Stimulated activated CD4-positive, alpha-beta T cell treated with anti-CD3 and anti-CD28 coated beads, Interleukin-15, amount 100 ng/mL, for 24 hours (primary cell): ENCODE results near the gene LPXN.
A peak's percentile ranks its signal among the peaks of the same experiment; 100 is the strongest.

Experiments used
- DNase-seq: peaks from one replicate; pipeline ENCODE4 v3.0.0-alpha.2; 2020

LPXN gene

GRCh38 chr11:58511636-58512035 is 64.0 kb downstream of the LPXN start:
- DNase-seq: no peak

GRCh38 chr11:58509748-58510147 is 65.9 kb downstream of the LPXN start:
- no peak for DNase-seq

- no peak for DNase-seq
These were observed 66.8 kb downstream of the LPXN start for GRCh38 chr11:58508814-58509213.

DNA sequence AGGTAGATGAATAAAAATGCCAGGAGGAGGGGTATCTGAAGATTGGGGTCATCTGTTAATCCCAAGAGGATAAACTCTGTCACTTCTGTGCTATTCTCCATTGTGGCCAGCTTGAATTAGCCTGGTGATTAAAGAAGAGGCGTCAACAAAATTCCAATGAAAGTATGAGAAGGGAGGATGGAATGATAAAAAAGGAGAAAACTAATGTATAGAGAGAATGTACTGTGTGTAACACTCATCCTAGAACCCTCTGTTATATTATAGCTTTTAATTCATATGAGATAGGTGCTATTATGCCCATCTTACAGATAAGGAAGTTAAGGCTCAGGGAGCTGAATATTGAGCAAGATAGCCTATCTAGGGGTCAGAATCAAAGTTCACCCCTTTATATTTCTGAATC is 67.7 kb downstream of the LPXN start, which contains the start of gene OR5B21:
OR5B21 (minus strand) TSS at position 101 of the 400 bp plus-strand sequence; CDS start at position 101, 0 bp downstream.
- DNase-seq: no peak

- DNase-seq: no peak
These were observed 68.3 kb downstream of the LPXN start for GRCh38 chr11:58507355-58507754.

GRCh38 chr11:58506935-58507334 is 68.7 kb downstream of the LPXN start:
- DNase-seq: no peak

DNA sequence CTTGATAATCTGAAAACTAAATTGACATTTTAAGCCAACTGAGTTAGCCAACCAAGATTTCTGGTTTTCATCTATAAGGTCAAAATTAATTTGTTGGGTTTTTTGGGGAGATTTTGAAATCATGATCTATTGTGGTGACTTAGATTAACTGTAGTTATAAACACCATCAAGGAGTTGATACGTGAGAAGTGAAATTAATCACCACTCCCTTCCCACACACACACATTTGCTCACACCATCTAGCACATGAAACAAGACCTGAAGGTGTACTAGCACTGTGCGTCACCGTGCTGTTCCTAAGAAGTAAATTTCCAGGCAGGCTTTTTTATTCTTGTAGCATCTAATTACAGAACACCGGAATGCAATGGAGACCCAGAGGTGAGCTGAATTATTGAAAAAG is 69.8 kb downstream of the LPXN start:
- peak; percentile 31 for DNase-seq

- DNase-seq: no peak
These were observed 71.4 kb downstream of the LPXN start for GRCh38 chr11:58504232-58504631.

- no peak for DNase-seq
These were observed 72.2 kb downstream of the LPXN start for GRCh38 chr11:58503361-58503856.

GRCh38 chr11:58502004-58502403 is 73.7 kb downstream of the LPXN start:
- no peak for DNase-seq

GRCh38 chr11:58498464-58498863 is 77.2 kb downstream of the LPXN start:
- no peak for DNase-seq

GRCh38 chr11:58497951-58498350 is 77.7 kb downstream of the LPXN start:
- no peak for DNase-seq

- no peak for DNase-seq
These were observed 79.8 kb downstream of the LPXN start for GRCh38 chr11:58495906-58496305.

DNA sequence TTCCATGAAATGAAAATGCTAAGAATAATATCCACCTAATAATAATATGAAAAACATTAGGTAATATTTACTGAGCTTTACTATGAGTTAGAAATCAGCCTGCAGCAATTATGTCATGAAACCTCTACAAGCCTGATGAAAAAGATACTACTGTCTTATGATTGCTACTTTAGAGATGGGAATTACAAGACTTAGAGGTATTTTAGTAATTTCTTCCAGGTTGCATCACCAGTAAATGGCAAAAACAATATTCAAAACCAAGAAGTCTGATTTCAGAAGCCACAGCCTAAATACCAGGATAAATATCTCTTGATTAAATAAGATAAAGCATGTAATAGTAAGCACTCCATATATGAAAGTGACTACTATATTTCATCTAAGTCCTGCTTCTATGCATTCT is 81.6 kb downstream of the LPXN start:
- no peak for DNase-seq

- no peak for DNase-seq
These were observed 82.0 kb downstream of the LPXN start for GRCh38 chr11:58493676-58494075.

DNA sequence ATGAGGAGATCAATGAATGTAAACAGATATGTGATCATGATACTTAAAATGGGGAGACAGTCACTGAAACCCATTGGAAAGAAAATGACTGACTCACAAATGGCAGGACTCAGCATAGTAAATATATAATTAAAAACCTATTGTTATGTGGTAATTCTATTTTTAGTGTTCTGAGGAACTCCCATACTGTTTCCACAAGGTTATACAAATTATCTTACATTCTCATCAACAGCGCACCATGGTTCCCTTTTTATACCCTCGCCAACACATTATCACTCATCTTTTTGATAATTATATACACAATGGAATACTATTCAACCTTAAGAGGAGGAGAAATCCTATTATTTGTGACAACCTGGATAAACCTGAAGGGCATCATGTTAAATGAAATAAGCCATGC is 84.8 kb downstream of the LPXN start:
- no peak for DNase-seq

GRCh38 chr11:58487170-58487569 is 88.5 kb downstream of the LPXN start:
- no peak for DNase-seq

- no peak for DNase-seq
These were observed 89.7 kb downstream of the LPXN start for GRCh38 chr11:58485961-58486360.
